Body of pancreas (tissue), 4 donors: ENCODE measurements around the gene MARS1.
"Not testable (repeated sequence)": the region's sequence is repeated elsewhere in the genome, so short reads cannot be mapped to it uniquely, and the experiment has no call there.

Experiments used
- POLR2A ChIP-seq, 3 donors: fragments of 450-650 bp; IDR thresholded peaks; one replicate each; pipeline ENCODE4 v1.6.1; 2016; ENCODE audit warnings: antibody characterized with exemption in 3 of 3, mild to moderate bottlenecking in 2 of 3
- TF ChIP-seq, protein P1 (sequence below), 7 experiments: fragments of 450-650 bp in 4 of 7; fragments of 200-600 bp in 3 of 7; sonication (generic) in 3 of 7; IDR thresholded peaks; one replicate each; pipeline ENCODE4 v1.5.1; 2016 to 2019; ENCODE audit warnings: antibody characterized with exemption in 7 of 7

GRCh38 chr12:57495051-57495701 lies 7.3 kb downstream of the MARS1 start:
- TF ChIP-seq, protein P1, sequence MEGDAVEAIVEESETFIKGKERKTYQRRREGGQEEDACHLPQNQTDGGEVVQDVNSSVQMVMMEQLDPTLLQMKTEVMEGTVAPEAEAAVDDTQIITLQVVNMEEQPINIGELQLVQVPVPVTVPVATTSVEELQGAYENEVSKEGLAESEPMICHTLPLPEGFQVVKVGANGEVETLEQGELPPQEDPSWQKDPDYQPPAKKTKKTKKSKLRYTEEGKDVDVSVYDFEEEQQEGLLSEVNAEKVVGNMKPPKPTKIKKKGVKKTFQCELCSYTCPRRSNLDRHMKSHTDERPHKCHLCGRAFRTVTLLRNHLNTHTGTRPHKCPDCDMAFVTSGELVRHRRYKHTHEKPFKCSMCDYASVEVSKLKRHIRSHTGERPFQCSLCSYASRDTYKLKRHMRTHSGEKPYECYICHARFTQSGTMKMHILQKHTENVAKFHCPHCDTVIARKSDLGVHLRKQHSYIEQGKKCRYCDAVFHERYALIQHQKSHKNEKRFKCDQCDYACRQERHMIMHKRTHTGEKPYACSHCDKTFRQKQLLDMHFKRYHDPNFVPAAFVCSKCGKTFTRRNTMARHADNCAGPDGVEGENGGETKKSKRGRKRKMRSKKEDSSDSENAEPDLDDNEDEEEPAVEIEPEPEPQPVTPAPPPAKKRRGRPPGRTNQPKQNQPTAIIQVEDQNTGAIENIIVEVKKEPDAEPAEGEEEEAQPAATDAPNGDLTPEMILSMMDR (IDR thresholded peaks at IDR 0.05) = not testable (repeated sequence)
- not testable (repeated sequence) for TF ChIP-seq POLR2A (IDR thresholded peaks at IDR 0.05)
